Measurements from ENCODE around the gene CACNA1C. TPM values are rescaled to one million over a fixed set of nuclear protein-coding genes. Genes with fewer than 3 reads are reported as not detected.

The CACNA1C gene
- total RNA-seq, 3 donors from 2014 or later, result 2.6 to 11.8 (median 9.5) TPM

GRCh38 chr12:2616763-2617162, 564.0 kb downstream of the CACNA1C start:
- H3K4me3 ChIP-seq, result no peak overlapping the region
- no peaks in the 10 kb centered on the region for H3K36me3 ChIP-seq
- H3K27ac ChIP-seq, result peak overlapping the region in 1 of 2 donors; percentile 7
- intact Hi-C loops (cut with DNase I; ENCODE audit: low total_unique reads), result no loop called here
- DNase-seq (ENCODE audit: low spot score in 2 of 2), result no peak
- TF ChIP-seq POLR2AphosphoS5 (IDR thresholded peaks at IDR 0.05) (no peak), CTCF (IDR thresholded peaks at IDR 0.05) (no peak), POLR2A (IDR thresholded peaks at IDR 0.05) (no peak)
- no peaks in the 10 kb centered on the region for H3K9me3 ChIP-seq
- H3K27me3 ChIP-seq, result no peaks in the 10 kb centered on the region
- H3K4me1 ChIP-seq, result peaks cover 0 to 6% of the 10 kb centered on the region in 2 donors

- DNase-seq (ENCODE audit: low spot score in 2 of 2), result no peak
Observed at GRCh38 chr12:2617365-2617764, 564.6 kb downstream of the CACNA1C start.

GRCh38 chr12:2618291-2618995, 565.7 kb downstream of the CACNA1C start:
- Histone ChIP-seq H3K36me3 (no peaks in the 10 kb centered on the region), H3K4me3 (no peak overlapping the region), H3K27me3 (no peaks in the 10 kb centered on the region), H3K4me1 (peaks cover 0 to 6% of the 10 kb centered on the region in 2 donors), H3K27ac (no peak overlapping the region), H3K9me3 (no peaks in the 10 kb centered on the region)
- intact Hi-C loops (cut with DNase I; ENCODE audit: low total_unique reads), result no loop called here
- DNase-seq (ENCODE audit: low spot score in 2 of 2), result no peak
- no peak for TF ChIP-seq POLR2AphosphoS5 (IDR thresholded peaks at IDR 0.05)
- no peak for TF ChIP-seq CTCF (IDR thresholded peaks at IDR 0.05)
- no peak for TF ChIP-seq POLR2A (IDR thresholded peaks at IDR 0.05)

More at GRCh38 chr12:2617365-2617764, 564.6 kb downstream of the CACNA1C start:
- Histone ChIP-seq H3K27me3 (no peaks in the 10 kb centered on the region), H3K9me3 (no peaks in the 10 kb centered on the region), H3K4me1 (peaks cover 0 to 6% of the 10 kb centered on the region in 2 donors), H3K4me3 (no peak overlapping the region), H3K36me3 (no peaks in the 10 kb centered on the region), H3K27ac (no peak overlapping the region)
- intact Hi-C loops (cut with DNase I; ENCODE audit: low total_unique reads), result no loop called here
- TF ChIP-seq POLR2A (IDR thresholded peaks at IDR 0.05) (no peak), POLR2AphosphoS5 (IDR thresholded peaks at IDR 0.05) (no peak)

- no peaks in the 10 kb centered on the region for H3K27me3 ChIP-seq
- no peak overlapping the region for H3K4me3 ChIP-seq
- peaks cover 0 to under 1% of the 10 kb centered on the region in 2 donors for H3K4me1 ChIP-seq
- intact Hi-C loops (cut with DNase I; ENCODE audit: low total_unique reads), result no loop called here
- TF ChIP-seq CTCF (IDR thresholded peaks at IDR 0.05) (no peak), POLR2AphosphoS5 (IDR thresholded peaks at IDR 0.05) (no peak)
- DNase-seq (ENCODE audit: low spot score in 2 of 2), result no peak
- H3K36me3 ChIP-seq, result no peaks in the 10 kb centered on the region
- no peaks in the 10 kb centered on the region for H3K9me3 ChIP-seq
- H3K27ac ChIP-seq, result no peak overlapping the region
Observed at GRCh38 chr12:2619136-2619535, 566.3 kb downstream of the CACNA1C start.

- no peaks in the 10 kb centered on the region for H3K27me3 ChIP-seq
- peaks cover 0 to 5% of the 10 kb centered on the region in 2 donors for H3K4me1 ChIP-seq
- TF ChIP-seq POLR2AphosphoS5 (IDR thresholded peaks at IDR 0.05), result no peak
- TF ChIP-seq CTCF (IDR thresholded peaks at IDR 0.05), result no peak
- no peak for TF ChIP-seq POLR2A (IDR thresholded peaks at IDR 0.05)
- H3K4me3 ChIP-seq, result no peak overlapping the region
- H3K9me3 ChIP-seq, result no peaks in the 10 kb centered on the region
- H3K27ac ChIP-seq, result no peak overlapping the region
- no peak for DNase-seq (ENCODE audit: low spot score in 2 of 2)
- H3K36me3 ChIP-seq, result no peaks in the 10 kb centered on the region
- intact Hi-C loops (cut with DNase I; ENCODE audit: low total_unique reads), result no loop called here
Observed at GRCh38 chr12:2622460-2622859, 569.7 kb downstream of the CACNA1C start.
